Retinal pigment epithelial cell (primary cell): ENCODE data around the gene PARD6B.
A peak's percentile ranks its signal among the peaks of the same experiment; 100 is the strongest.
"Not testable (repeated sequence)": the region's sequence is repeated elsewhere in the genome, so short reads cannot be mapped to it uniquely, and the experiment has no call there.

Source experiments
- DNase-seq: peaks from one replicate; pipeline ENCODE4 v3.0.0-alpha.2; 2010; ENCODE audit warnings: low read depth
- H3K4me3 ChIP-seq: 2 replicates; pipeline ENCODE4 v1.5.1; 2011; ENCODE audit warnings: mild to moderate bottlenecking, low read length, control low read depth, moderate library complexity
- CTCF ChIP-seq: conservative IDR thresholded peaks from 2 replicates; pipeline ENCODE4 v1.5.1; 2011; ENCODE audit warnings: low read depth, low read length, control low read depth, inconsistent platforms

Gene PARD6B

GRCh38 chr20:50788045-50788991 is 56.9 kb downstream of the PARD6B start:
- TF ChIP-seq CTCF: peak; percentile 84
- no peak overlapping the region for H3K4me3 ChIP-seq
- peak; percentile 48 for DNase-seq

- no peak overlapping the region for H3K4me3 ChIP-seq
- no peak for DNase-seq
- TF ChIP-seq CTCF: no peak
Observed at GRCh38 chr20:50789968-50790650, 58.7 kb downstream of the PARD6B start.

GRCh38 chr20:50790651-50791277 is 59.4 kb downstream of the PARD6B start:
- no peak overlapping the region for H3K4me3 ChIP-seq
- DNase-seq: peak; percentile 59
- TF ChIP-seq CTCF: peak; percentile 84

- DNase-seq: no peak
- no peak overlapping the region for H3K4me3 ChIP-seq
- TF ChIP-seq CTCF: no peak
Observed at GRCh38 chr20:50792708-50793574, 61.6 kb downstream of the PARD6B start.

GRCh38 chr20:50793575-50794016 is 62.2 kb downstream of the PARD6B start:
- not testable (repeated sequence) for H3K4me3 ChIP-seq, DNase-seq
- peak; percentile 48 for TF ChIP-seq CTCF

- no peak for DNase-seq
- TF ChIP-seq CTCF: no peak
Observed at GRCh38 chr20:50794181-50794845, 62.9 kb downstream of the PARD6B start.

More at GRCh38 chr20:50794181-50794845, 62.9 kb downstream of the PARD6B start:
- H3K4me3 ChIP-seq: peak overlapping the region; percentile 38
